Muscle layer of duodenum (tissue), 2 donors: ENCODE measurements around the gene SH3PXD2A.

ENCODE experiments used
- H3K27ac ChIP-seq: one replicate; pipeline ENCODE4 v1.7.0; 2013; ENCODE audit warnings: mild to moderate bottlenecking, low read length
- H3K27me3 ChIP-seq: one replicate; pipeline ENCODE4 v1.7.0; 2013; ENCODE audit warnings: low read depth, mild to moderate bottlenecking, control low read depth, low read length
- H3K36me3 ChIP-seq, 2 donors: one replicate each; pipeline ENCODE4 v1.7.0; 2013; ENCODE audit warnings: low read length in 2 of 2, control low read depth in 1 of 2, mild to moderate bottlenecking in 1 of 2; ENCODE audit not compliant: insufficient read depth in 2 of 2, control insufficient read depth in 1 of 2
- H3K4me1 ChIP-seq, 2 donors: one replicate each; pipeline ENCODE4 v1.7.0; 2013; ENCODE audit warnings: low read length in 2 of 2, mild to moderate bottlenecking in 2 of 2, control low read depth in 1 of 2, moderate library complexity in 1 of 2; ENCODE audit not compliant: insufficient read depth in 2 of 2, control insufficient read depth in 1 of 2
- H3K4me3 ChIP-seq, 2 donors: one replicate each; pipeline ENCODE4 v1.7.0; 2013; ENCODE audit warnings: low read length in 2 of 2, low read depth in 1 of 2, mild to moderate bottlenecking in 1 of 2
- H3K9me3 ChIP-seq, 2 donors: one replicate each; pipeline ENCODE4 v1.7.0; 2013; ENCODE audit warnings: low read length in 2 of 2, control low read depth in 1 of 2, mild to moderate bottlenecking in 1 of 2; ENCODE audit not compliant: control insufficient read depth in 1 of 2
- donor health status: healthy.

SH3PXD2A gene

GRCh38 chr10:103748020-103748419, 107.4 kb downstream of the SH3PXD2A start:
- H3K27me3 ChIP-seq = no peaks in the 10 kb centered on the region
- no peak overlapping the region for H3K27ac ChIP-seq
- peaks cover 0 to 23% of the 10 kb centered on the region in 2 donors for H3K4me1 ChIP-seq
- no peak overlapping the region for H3K4me3 ChIP-seq
- no peaks in the 10 kb centered on the region for H3K36me3 ChIP-seq
- no peaks in the 10 kb centered on the region for H3K9me3 ChIP-seq

- Histone ChIP-seq H3K27ac (no peak overlapping the region), H3K27me3 (no peaks in the 10 kb centered on the region), H3K4me3 (no peak overlapping the region), H3K36me3 (no peaks in the 10 kb centered on the region), H3K9me3 (no peaks in the 10 kb centered on the region), H3K4me1 (peaks cover 0 to 28% of the 10 kb centered on the region in 2 donors)
Measured at GRCh38 chr10:103747193-103747865, 108.0 kb downstream of the SH3PXD2A start.

GRCh38 chr10:103746598-103746997, 108.8 kb downstream of the SH3PXD2A start:
- Histone ChIP-seq H3K27ac (no peak overlapping the region), H3K4me3 (no peak overlapping the region), H3K27me3 (no peaks in the 10 kb centered on the region), H3K4me1 (peaks cover 0 to 23% of the 10 kb centered on the region in 2 donors), H3K9me3 (no peaks in the 10 kb centered on the region), H3K36me3 (no peaks in the 10 kb centered on the region)

- Histone ChIP-seq H3K4me3 (no peak overlapping the region), H3K9me3 (no peaks in the 10 kb centered on the region), H3K36me3 (no peaks in the 10 kb centered on the region), H3K4me1 (peaks cover 0 to 24% of the 10 kb centered on the region in 2 donors), H3K27ac (no peak overlapping the region), H3K27me3 (no peaks in the 10 kb centered on the region)
Measured at GRCh38 chr10:103745341-103746247, 109.8 kb downstream of the SH3PXD2A start.

GRCh38 chr10:103742824-103743223, 112.6 kb downstream of the SH3PXD2A start:
- H3K4me3 ChIP-seq = no peak overlapping the region
- H3K36me3 ChIP-seq = no peaks in the 10 kb centered on the region
- H3K27ac ChIP-seq = no peak overlapping the region
- no peaks in the 10 kb centered on the region for H3K27me3 ChIP-seq
- peaks cover 15 to 51% of the 10 kb centered on the region in 2 donors for H3K4me1 ChIP-seq
- H3K9me3 ChIP-seq = no peaks in the 10 kb centered on the region

- Histone ChIP-seq H3K27me3 (no peaks in the 10 kb centered on the region), H3K4me1 (peaks cover 15 to 45% of the 10 kb centered on the region in 2 donors), H3K27ac (peak overlapping the region; percentile 56), H3K36me3 (no peaks in the 10 kb centered on the region), H3K4me3 (no peak overlapping the region), H3K9me3 (no peaks in the 10 kb centered on the region)
Measured at GRCh38 chr10:103740611-103741010, 114.8 kb downstream of the SH3PXD2A start.

- no peaks in the 10 kb centered on the region for H3K36me3 ChIP-seq
- no peaks in the 10 kb centered on the region for H3K27me3 ChIP-seq
- H3K4me1 ChIP-seq = peaks cover 15 to 44% of the 10 kb centered on the region in 2 donors
- no peaks in the 10 kb centered on the region for H3K9me3 ChIP-seq
- peak overlapping the region; percentile 26 to 39 for H3K4me3 ChIP-seq
- peak overlapping the region; percentile 56 for H3K27ac ChIP-seq
Measured at GRCh38 chr10:103739039-103739764, 116.2 kb downstream of the SH3PXD2A start.

GRCh38 chr10:103737735-103738367, 117.5 kb downstream of the SH3PXD2A start:
- H3K27ac ChIP-seq = no peak overlapping the region
- H3K4me3 ChIP-seq = no peak overlapping the region
- no peaks in the 10 kb centered on the region for H3K9me3 ChIP-seq
- no peaks in the 10 kb centered on the region for H3K27me3 ChIP-seq
- H3K36me3 ChIP-seq = no peaks in the 10 kb centered on the region
- peaks cover 15 to 43% of the 10 kb centered on the region in 2 donors for H3K4me1 ChIP-seq

GRCh38 chr10:103736763-103737162, 118.6 kb downstream of the SH3PXD2A start:
- H3K27ac ChIP-seq = no peak overlapping the region

GRCh38 chr10:103736044-103736443, 119.3 kb downstream of the SH3PXD2A start:
- Histone ChIP-seq H3K27ac (no peak overlapping the region), H3K9me3 (no peaks in the 10 kb centered on the region), H3K36me3 (no peaks in the 10 kb centered on the region), H3K4me1 (peaks cover 15 to 33% of the 10 kb centered on the region in 2 donors), H3K27me3 (no peaks in the 10 kb centered on the region), H3K4me3 (no peak overlapping the region)

More at GRCh38 chr10:103736763-103737162, 118.6 kb downstream of the SH3PXD2A start:
- Histone ChIP-seq H3K27me3 (no peaks in the 10 kb centered on the region), H3K4me1 (peaks cover 15 to 38% of the 10 kb centered on the region in 2 donors), H3K9me3 (no peaks in the 10 kb centered on the region), H3K4me3 (no peak overlapping the region), H3K36me3 (no peaks in the 10 kb centered on the region)
